Naive thymus-derived CD4-positive, alpha-beta T cell (primary cell): ENCODE data around the gene RNF34. TPM values are rescaled to one million over a fixed set of nuclear protein-coding genes. Genes with fewer than 3 reads are reported as not detected.

Experiments used
- ATAC-seq: fragments of 150-1000 bp; cut with Tn5 transposase; 2 replicates; pipeline ENCODE4 v1.10.0; 2021; ENCODE audit warnings: mild to moderate bottlenecking, moderate library complexity
- CTCF ChIA-PET: fragments of 350-600 bp; sonication (Branson Sonifier 250); formaldehyde crosslinking; loops from one replicate; lab custom pipeline; 2021; ENCODE audit warnings: antibody characterized with exemption; lab: Charles Lee
- POLR2A ChIA-PET: fragments of 350-600 bp; sonication (Branson Sonifier 250); formaldehyde crosslinking; loops from one replicate; lab custom pipeline; 2021; ENCODE audit warnings: antibody characterized with exemption, inconsistent platforms; lab: Charles Lee
- DNase-seq, 9 donors: peaks; one replicate each; pipeline versions ENCODE4 v3.0.0 to v3.0.0-alpha.2; 2020 to 2022; ENCODE audit warnings: mixed read lengths in 1 of 9
- H3K27ac ChIP-seq: one replicate; pipeline ENCODE4 v1.7.0; 2013; ENCODE audit warnings: mild to moderate bottlenecking, low read depth, low read length, moderate library complexity
- H3K27me3 ChIP-seq, 2 donors: one replicate each; pipeline ENCODE4 v1.7.0; 2013; ENCODE audit warnings: low read length in 2 of 2, mild to moderate bottlenecking in 2 of 2, moderate library complexity in 2 of 2; ENCODE audit not compliant: control insufficient read depth in 2 of 2, insufficient read depth in 2 of 2
- H3K36me3 ChIP-seq, 3 experiments: 1 replicate in 2 of 3; 2 replicates in 1 of 3; pipeline ENCODE4 v1.7.0; 2013; ENCODE audit warnings: low read length in 3 of 3, mild to moderate bottlenecking in 3 of 3, moderate library complexity in 1 of 3; ENCODE audit not compliant: insufficient read depth in 3 of 3, control insufficient read depth in 2 of 3
- H3K4me1 ChIP-seq, 2 donors: one replicate each; pipeline ENCODE4 v1.7.0; 2013; ENCODE audit warnings: low read length in 2 of 2, mild to moderate bottlenecking in 2 of 2, moderate library complexity in 1 of 2; ENCODE audit not compliant: control insufficient read depth in 2 of 2, insufficient read depth in 2 of 2
- H3K4me3 ChIP-seq: 2 replicates; pipeline ENCODE4 v1.7.0; 2013; ENCODE audit warnings: mild to moderate bottlenecking, low read length
- H3K9me3 ChIP-seq, 3 experiments: 1 replicate in 2 of 3; 2 replicates in 1 of 3; pipeline ENCODE4 v1.7.0; 2013; ENCODE audit warnings: low read length in 3 of 3; ENCODE audit not compliant: control insufficient read depth in 2 of 3
- H3K27ac Mint-ChIP-seq, 9 donors: one replicate each; pipeline ENCODE4 v1.8.0; 2020 to 2022; ENCODE audit warnings: mixed read lengths in 9 of 9, mild to moderate bottlenecking in 8 of 9, moderate library complexity in 5 of 9, inconsistent platforms in 2 of 9
- H3K27me3 Mint-ChIP-seq, 5 donors: one replicate each; pipeline ENCODE4 v1.8.0; 2021 to 2022; ENCODE audit warnings: mixed read lengths in 5 of 5, mild to moderate bottlenecking in 1 of 5
- H3K36me3 Mint-ChIP-seq, 5 donors: one replicate each; pipeline ENCODE4 v1.8.0; 2020 to 2022; ENCODE audit warnings: mixed read lengths in 5 of 5, mild to moderate bottlenecking in 3 of 5, inconsistent platforms in 1 of 5
- H3K4me1 Mint-ChIP-seq, 7 donors: one replicate each; pipeline ENCODE4 v1.8.0; 2020 to 2022; ENCODE audit warnings: mixed read lengths in 7 of 7, mild to moderate bottlenecking in 3 of 7, inconsistent platforms in 1 of 7
- H3K4me3 Mint-ChIP-seq, 10 donors: one replicate each; pipeline ENCODE4 v1.8.0; 2020 to 2022; ENCODE audit warnings: mild to moderate bottlenecking in 10 of 10, mixed read lengths in 10 of 10, moderate library complexity in 6 of 10, inconsistent platforms in 2 of 10
- H3K9me3 Mint-ChIP-seq, 11 donors: one replicate each; pipeline ENCODE4 v1.8.0; 2020 to 2022; ENCODE audit warnings: mixed read lengths in 11 of 11, mild to moderate bottlenecking in 4 of 11, inconsistent platforms in 1 of 11, moderate library complexity in 1 of 11
- intact Hi-C, 2 donors: fragments of 100-400 bp; cut with micrococcal nuclease; formaldehyde crosslinking; loops; one replicate each; pipeline ENCODE4 v1.15.1; 2023
- polyA plus RNA-seq, 2 donors: library from polyadenylated mRNA; unstranded; fragments of 300-500 nt; fragmentation: Illumina TruSeq; gene quantifications; one replicate each; pipeline ENCODE4 v1.2.3, GENCODE V29; 2021
- total RNA-seq, 6 experiments: library from RNA in 5 of 6; stranded (reverse) in 5 of 6; gene quantifications; 1 replicate in 5 of 6; 2 replicates in 1 of 6; pipeline ENCODE4 v1.2.3 and lab custom pipeline; 2021 to 2026

The RNF34 gene
- total and polyA plus RNA-seq, 7 experiments from 2014 or later, result 42.5 to 98.4 (median 74.4) TPM

- Mint-ChIP-seq H3K9me3 (no peaks in the 10 kb centered on the region), H3K4me3 (no peak overlapping the region), H3K4me1 (peaks cover 0 to 5% (median 1%) of the 10 kb centered on the region in 7 donors), H3K27me3 (no peaks in the 10 kb centered on the region), H3K36me3 (peaks cover 4 to 53% (median 25%) of the 10 kb centered on the region in 5 donors), H3K27ac (peak overlapping the region in 5 of 9 donors; percentile 28 to 53 (median 48))
- no peak overlapping the region for H3K27ac ChIP-seq
- no peaks in the 10 kb centered on the region for H3K9me3 ChIP-seq
- intact Hi-C loops, result no loop called here
- POLR2A ChIA-PET, result interaction anchor here (0.7 kb wide), 1 partner anchor 34 kb away, joined by 3 read pairs; no protein-coding TSS in a partner anchor
- CTCF ChIA-PET, result no interaction called here
- H3K36me3 ChIP-seq, result peaks cover 33 to 94% (median 35%) of the 10 kb centered on the region in 3 experiments
- ATAC-seq (no peak), DNase-seq (no peak)
- H3K4me3 ChIP-seq, result no peak overlapping the region
- H3K4me1 ChIP-seq, result no peaks in the 10 kb centered on the region
- H3K27me3 ChIP-seq, result no peaks in the 10 kb centered on the region
These were observed 27.7 kb downstream of the RNF34 start for GRCh38 chr12:121427556-121428050.

- no peak overlapping the region for H3K4me3 Mint-ChIP-seq
- H3K9me3 ChIP-seq, result no peaks in the 10 kb centered on the region
- DNase-seq, result no peak
- no peaks in the 10 kb centered on the region for H3K27me3 ChIP-seq
- H3K27ac Mint-ChIP-seq, result peak overlapping the region in 5 of 9 donors; percentile 6 to 83 (median 31)
- intact Hi-C loops, result no loop called here
- peaks cover 4 to 58% (median 26%) of the 10 kb centered on the region in 5 donors for H3K36me3 Mint-ChIP-seq
- POLR2A ChIA-PET, result no interaction called here
- H3K4me1 Mint-ChIP-seq, result peaks cover 0 to 5% (median under 1%) of the 10 kb centered on the region in 7 donors
- ATAC-seq, result no peak
- H3K27me3 Mint-ChIP-seq, result no peaks in the 10 kb centered on the region
- H3K27ac ChIP-seq, result no peak overlapping the region
- no peak overlapping the region for H3K4me3 ChIP-seq
- H3K9me3 Mint-ChIP-seq, result no peaks in the 10 kb centered on the region
- CTCF ChIA-PET, result no interaction called here
- H3K36me3 ChIP-seq, result peaks cover 28 to 90% (median 29%) of the 10 kb centered on the region in 3 experiments
- H3K4me1 ChIP-seq, result no peaks in the 10 kb centered on the region
These were observed 29.0 kb downstream of the RNF34 start for GRCh38 chr12:121428883-121429282.

- H3K27me3 Mint-ChIP-seq, result no peaks in the 10 kb centered on the region
- DNase-seq, result no peak
- Histone ChIP-seq H3K9me3 (no peaks in the 10 kb centered on the region), H3K36me3 (peaks cover 12 to 79% (median 19%) of the 10 kb centered on the region in 3 experiments), H3K4me3 (no peak overlapping the region), H3K4me1 (no peaks in the 10 kb centered on the region), H3K27ac (no peak overlapping the region), H3K27me3 (no peaks in the 10 kb centered on the region)
- H3K4me3 Mint-ChIP-seq, result no peak overlapping the region
- CTCF ChIA-PET, result interaction anchor here (0.8 kb wide), 1 partner anchor 12 kb away, joined by 3 read pairs; no protein-coding TSS in a partner anchor
- peak overlapping the region in 2 of 9 donors; percentile 4 to 59 for H3K27ac Mint-ChIP-seq
- H3K36me3 Mint-ChIP-seq, result peaks cover 4 to 62% (median 32%) of the 10 kb centered on the region in 5 donors
- intact Hi-C loops, result no loop called here
- peaks cover 0 to 5% (median 0%) of the 10 kb centered on the region in 11 donors for H3K9me3 Mint-ChIP-seq
- POLR2A ChIA-PET, result interaction anchor here (0.8 kb wide), 1 partner anchor 1304 kb away, joined by 3 read pairs; no protein-coding TSS in a partner anchor
- ATAC-seq, result no peak
- peaks cover 0 to 6% (median 0%) of the 10 kb centered on the region in 7 donors for H3K4me1 Mint-ChIP-seq
These were observed 31.0 kb downstream of the RNF34 start for GRCh38 chr12:121430833-121431415.

GRCh38 chr12:121432740-121433480, 33.0 kb downstream of the RNF34 start:
- H3K27me3 ChIP-seq, result no peaks in the 10 kb centered on the region
- H3K27ac Mint-ChIP-seq, result peak overlapping the region in 8 of 9 donors; percentile 14 to 84 (median 72)
- intact Hi-C loops, result no loop called here
- no peaks in the 10 kb centered on the region for H3K9me3 ChIP-seq
- DNase-seq (no peak), ATAC-seq (no peak)
- peak overlapping the region; percentile 38 for H3K27ac ChIP-seq
- no peak overlapping the region for H3K4me3 ChIP-seq
- H3K36me3 Mint-ChIP-seq, result peaks cover 11 to 70% (median 43%) of the 10 kb centered on the region in 5 donors
- H3K4me1 ChIP-seq, result no peaks in the 10 kb centered on the region
- no peaks in the 10 kb centered on the region for H3K27me3 Mint-ChIP-seq
- ChIA-PET CTCF (interaction anchor here (2.1 kb wide), 1 partner anchor 10 kb away, joined by 10 read pairs; no protein-coding TSS in a partner anchor), POLR2A (no interaction called here)
- H3K4me3 Mint-ChIP-seq, result no peak overlapping the region
- H3K36me3 ChIP-seq, result peaks cover 14 to 73% (median 23%) of the 10 kb centered on the region in 3 experiments
- H3K9me3 Mint-ChIP-seq, result peaks cover 0 to 11% (median 0%) of the 10 kb centered on the region in 11 donors
- H3K4me1 Mint-ChIP-seq, result peaks cover 0 to 12% (median 0%) of the 10 kb centered on the region in 7 donors

- CTCF ChIA-PET, result no interaction called here
- POLR2A ChIA-PET, result no interaction called here
These were observed 36.8 kb downstream of the RNF34 start for GRCh38 chr12:121436706-121437105.

GRCh38 chr12:121438905-121439304, 39.0 kb downstream of the RNF34 start:
- H3K36me3 Mint-ChIP-seq, result peaks cover 11 to 45% (median 42%) of the 10 kb centered on the region in 5 donors
- POLR2A ChIA-PET, result no interaction called here
- peaks cover 0 to 16% (median 0%) of the 10 kb centered on the region in 7 donors for H3K4me1 Mint-ChIP-seq
- H3K27me3 Mint-ChIP-seq, result no peaks in the 10 kb centered on the region
- CTCF ChIA-PET, result interaction anchor here (1.7 kb wide), 1 partner anchor 243 kb away, joined by 6 read pairs; no protein-coding TSS in a partner anchor
- no peak overlapping the region for H3K27ac Mint-ChIP-seq
- Histone ChIP-seq H3K36me3 (peaks cover 8 to 78% (median 11%) of the 10 kb centered on the region in 3 experiments), H3K9me3 (no peaks in the 10 kb centered on the region), H3K4me1 (no peaks in the 10 kb centered on the region), H3K4me3 (no peak overlapping the region), H3K27ac (no peak overlapping the region), H3K27me3 (no peaks in the 10 kb centered on the region)
- ATAC-seq (no peak), DNase-seq (no peak)
- H3K4me3 Mint-ChIP-seq, result no peak overlapping the region
- intact Hi-C loops, result no loop called here
- H3K9me3 Mint-ChIP-seq, result peaks cover 0 to 11% (median 0%) of the 10 kb centered on the region in 11 donors

More at GRCh38 chr12:121436706-121437105, 36.8 kb downstream of the RNF34 start:
- no peak overlapping the region for H3K27ac ChIP-seq
- no peak overlapping the region for H3K4me3 ChIP-seq
- intact Hi-C loops, result no loop called here
- peaks cover 0 to 12% (median 0%) of the 10 kb centered on the region in 7 donors for H3K4me1 Mint-ChIP-seq
- DNase-seq, result no peak
- peaks cover 5 to 73% (median 11%) of the 10 kb centered on the region in 3 experiments for H3K36me3 ChIP-seq
- H3K9me3 Mint-ChIP-seq, result peaks cover 0 to 11% (median 0%) of the 10 kb centered on the region in 11 donors
- H3K4me1 ChIP-seq, result no peaks in the 10 kb centered on the region
- peaks cover 15 to 60% (median 42%) of the 10 kb centered on the region in 5 donors for H3K36me3 Mint-ChIP-seq
- peak overlapping the region in 5 of 9 donors; percentile 34 to 76 (median 48) for H3K27ac Mint-ChIP-seq
- no peaks in the 10 kb centered on the region for H3K9me3 ChIP-seq
- no peak for ATAC-seq
- H3K4me3 Mint-ChIP-seq, result no peak overlapping the region
- H3K27me3 Mint-ChIP-seq, result no peaks in the 10 kb centered on the region
- H3K27me3 ChIP-seq, result no peaks in the 10 kb centered on the region
